CD4-positive, alpha-beta T cell treated with Interleukin-2 at 100 ng/mL for 4 hours (primary cell): ENCODE measurements around the gene LCP1.

ENCODE experiments used
- DNase-seq: peaks from one replicate; pipeline ENCODE4 v3.0.0-alpha.2; 2020; ENCODE audit warnings: low spot score

LCP1 gene

DNA sequence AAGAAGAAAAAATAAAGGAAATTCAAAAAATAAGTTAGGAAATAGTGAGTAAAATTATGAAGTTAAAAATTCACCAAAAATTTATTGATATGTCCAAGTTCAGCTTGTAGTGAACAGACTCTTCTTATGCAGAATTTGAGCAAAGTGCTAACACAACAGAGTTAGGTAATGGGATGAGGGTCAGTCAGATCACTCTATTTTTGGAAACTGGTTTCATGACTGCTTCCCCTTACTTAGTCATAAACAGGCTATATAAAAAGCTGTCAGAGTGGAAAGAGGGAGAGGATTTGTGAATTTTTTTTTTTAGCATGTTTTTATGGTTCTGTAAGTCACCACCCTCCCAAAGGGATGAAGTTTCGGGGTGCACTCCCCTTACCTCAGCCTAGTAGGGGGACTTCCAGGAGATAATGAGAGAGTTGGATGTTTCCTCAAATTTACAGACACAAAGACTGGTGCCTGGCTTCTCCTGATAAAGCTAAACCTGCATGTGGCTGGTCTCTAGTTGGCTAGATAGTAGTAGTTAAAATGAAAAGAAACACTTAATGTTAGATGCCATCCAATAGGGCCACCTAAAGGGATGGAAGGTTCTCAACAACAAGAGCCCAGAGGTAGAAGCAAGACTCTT is 81.7 kb downstream of the LCP1 start:
- DNase-seq, result no peak

- DNase-seq, result no peak
Observed at GRCh38 chr13:46097663-46098062, 84.3 kb downstream of the LCP1 start.

GRCh38 chr13:46097015-46097414 is 85.0 kb downstream of the LCP1 start:
- no peak for DNase-seq

GRCh38 chr13:46094478-46094877 is 87.5 kb downstream of the LCP1 start:
- DNase-seq, result no peak

DNA sequence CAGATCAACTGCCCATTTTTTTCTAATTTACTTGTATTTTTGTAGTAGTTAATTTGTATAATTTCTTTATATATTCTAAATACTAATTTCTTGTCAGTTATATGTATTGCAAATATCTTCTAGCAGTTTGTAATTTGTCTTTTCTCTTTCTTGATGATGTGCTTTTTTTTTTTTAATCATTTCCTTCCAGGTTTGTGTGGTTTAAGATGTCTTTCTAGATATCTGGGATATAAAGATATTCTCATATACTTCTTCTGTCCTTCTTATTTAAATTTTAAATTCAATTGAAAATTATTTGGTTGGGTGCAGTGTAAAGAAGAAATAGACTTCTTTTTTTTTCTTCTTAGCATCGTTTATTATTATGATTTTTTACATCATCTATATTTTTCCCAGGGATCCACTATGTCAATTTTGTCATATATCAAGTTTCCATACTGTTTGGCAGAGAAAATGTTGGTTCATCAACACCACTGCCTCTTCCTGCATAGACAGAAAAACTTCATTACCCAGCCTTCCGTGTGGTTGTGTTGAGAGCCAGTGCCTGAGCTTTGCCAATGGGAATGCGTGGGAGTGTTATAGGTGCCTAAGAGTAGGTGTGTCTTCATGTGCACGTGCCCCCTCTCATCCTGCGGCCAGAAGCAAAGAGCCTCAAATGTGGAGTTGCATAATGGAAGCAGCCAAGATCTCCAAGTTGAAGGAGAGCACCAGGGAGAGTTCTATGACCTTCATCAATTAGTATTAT is 93.0 kb downstream of the LCP1 start:
- DNase-seq, result no peak

DNA sequence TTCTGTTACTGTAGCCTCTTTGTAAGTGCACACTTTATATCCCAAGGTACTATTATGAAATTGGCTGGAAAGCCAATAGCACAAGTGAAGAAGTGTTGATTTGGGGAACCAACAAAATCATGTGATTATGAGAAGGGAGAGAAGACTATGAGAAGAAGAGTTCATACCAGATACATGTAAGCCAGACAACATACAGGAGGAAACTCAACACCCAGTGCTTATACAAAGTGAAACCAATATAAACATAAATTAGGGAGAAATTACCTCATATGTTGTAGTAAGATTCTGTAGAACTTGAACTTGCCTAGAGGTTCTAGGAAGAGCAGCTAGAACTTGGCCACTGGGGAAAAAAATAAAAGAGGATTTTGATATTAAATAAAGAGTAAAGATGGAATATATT is 94.5 kb downstream of the LCP1 start:
- DNase-seq, result no peak

GRCh38 chr13:46086985-46087384 is 95.0 kb downstream of the LCP1 start:
- DNase-seq, result no peak

- DNase-seq, result no peak
Observed at GRCh38 chr13:46086421-46086922, 95.5 kb downstream of the LCP1 start.

DNA sequence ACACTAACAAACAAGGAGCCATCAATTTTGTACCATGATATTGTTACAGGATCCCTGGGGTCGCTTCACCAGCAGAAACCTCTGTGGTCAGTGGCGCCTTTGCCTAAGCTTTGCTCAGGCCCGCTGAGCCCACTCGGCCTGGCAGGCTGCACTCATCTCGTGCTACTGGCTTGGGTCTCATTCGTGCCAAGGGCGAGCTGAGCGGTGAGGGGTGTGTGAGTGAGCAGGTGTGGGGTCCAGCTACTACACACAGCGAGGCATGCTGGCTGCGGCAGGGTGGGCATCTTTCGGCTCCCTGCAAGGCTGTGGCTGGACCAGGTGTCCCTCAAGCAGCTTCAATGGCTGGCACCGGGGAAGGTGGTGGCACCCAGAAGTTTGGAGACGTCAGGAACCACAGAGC is 96.2 kb downstream of the LCP1 start:
- DNase-seq, result no peak

- no peak for DNase-seq
Observed at GRCh38 chr13:46082324-46082723, 99.7 kb downstream of the LCP1 start.

GRCh38 chr13:46079770-46080169 is 102.2 kb downstream of the LCP1 start:
- DNase-seq, result no peak

DNA sequence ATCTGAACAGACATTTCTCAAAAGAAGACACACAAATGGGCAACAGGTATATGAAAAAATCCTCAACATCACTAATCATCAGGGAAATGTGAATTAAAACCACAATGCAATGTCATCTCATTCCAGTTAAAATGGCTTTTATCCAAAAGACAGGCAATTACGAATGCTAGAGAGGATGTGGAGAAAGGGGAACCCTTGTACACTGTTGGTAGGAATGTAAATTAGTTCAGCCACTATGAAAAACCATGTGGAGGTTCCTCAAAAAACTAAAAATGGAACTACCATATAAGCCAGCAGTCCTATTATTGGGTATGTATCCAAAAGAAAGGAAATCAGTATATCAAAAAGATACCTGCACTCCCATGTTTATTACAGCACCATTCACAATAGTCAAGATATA is 104.7 kb downstream of the LCP1 start:
- no peak for DNase-seq

GRCh38 chr13:46076827-46077226 is 105.2 kb downstream of the LCP1 start:
- DNase-seq, result no peak
